NCI-H446 treated with DMSO at 0.1 percent for 48 hours (cell line): ENCODE results near the gene ST3GAL2.
"Not testable (repeated sequence)": the region's sequence is repeated elsewhere in the genome, so short reads cannot be mapped to it uniquely, and the experiment has no call there.

Experiments
- DNase-seq: peaks from one replicate; lab custom pipeline; 2025; lab: John Stamatoyannopoulos, UW

Gene ST3GAL2

DNA sequence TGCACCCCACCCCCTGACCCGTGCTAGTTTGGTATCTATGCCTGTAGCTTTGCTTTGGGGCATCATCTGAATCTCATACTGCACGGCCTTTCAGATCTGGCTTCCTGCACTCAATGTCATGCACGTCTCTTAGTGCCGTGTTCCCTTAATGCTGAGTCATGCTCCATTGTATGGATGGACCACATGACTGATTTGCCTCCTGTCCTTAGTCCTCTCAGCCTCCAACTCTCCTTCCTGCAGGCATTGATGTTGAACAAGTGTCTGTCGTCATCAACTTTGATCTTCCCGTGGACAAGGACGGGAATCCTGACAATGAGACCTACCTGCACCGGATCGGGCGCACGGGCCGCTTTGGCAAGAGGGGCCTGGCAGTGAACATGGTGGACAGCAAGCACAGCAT is 106.2 kb downstream of the ST3GAL2 start:
- not testable (repeated sequence) for DNase-seq

DNA sequence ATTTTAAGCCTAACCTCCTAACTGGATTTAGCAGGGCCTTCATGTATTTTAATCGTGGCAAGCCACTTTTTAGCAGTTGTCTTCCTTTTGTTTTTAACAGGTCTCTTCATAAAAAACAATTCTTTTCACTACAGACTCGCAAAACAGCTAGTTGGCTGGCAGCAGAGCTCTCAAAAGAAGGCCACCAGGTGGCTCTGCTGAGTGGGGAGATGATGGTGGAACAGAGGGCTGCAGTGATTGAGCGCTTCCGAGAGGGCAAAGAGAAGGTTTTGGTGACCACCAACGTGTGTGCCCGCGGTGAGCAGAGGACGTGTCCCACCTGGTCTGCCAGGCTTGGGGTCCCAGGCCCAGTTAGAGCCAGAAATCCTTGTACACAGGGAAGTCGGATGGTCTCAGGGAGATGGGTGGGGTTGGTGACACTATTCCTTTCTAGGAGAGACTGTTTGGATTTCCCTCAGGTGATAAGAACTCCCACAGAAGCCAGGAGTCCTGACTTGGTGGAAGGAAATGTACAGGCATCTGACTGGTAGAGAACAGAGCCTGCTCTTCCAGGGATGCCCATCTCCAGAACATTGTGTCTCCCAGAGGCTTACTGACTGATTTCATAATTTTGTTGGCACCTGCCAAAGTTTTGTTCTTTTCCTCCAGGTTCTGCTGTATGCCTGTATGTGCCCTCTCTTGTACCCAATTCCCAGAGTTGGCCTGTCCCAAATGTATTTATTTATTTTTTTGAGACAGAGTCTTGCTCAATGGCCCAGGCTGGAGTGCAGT is 107.1 kb downstream of the ST3GAL2 start:
- DNase-seq, result no peak

DNA sequence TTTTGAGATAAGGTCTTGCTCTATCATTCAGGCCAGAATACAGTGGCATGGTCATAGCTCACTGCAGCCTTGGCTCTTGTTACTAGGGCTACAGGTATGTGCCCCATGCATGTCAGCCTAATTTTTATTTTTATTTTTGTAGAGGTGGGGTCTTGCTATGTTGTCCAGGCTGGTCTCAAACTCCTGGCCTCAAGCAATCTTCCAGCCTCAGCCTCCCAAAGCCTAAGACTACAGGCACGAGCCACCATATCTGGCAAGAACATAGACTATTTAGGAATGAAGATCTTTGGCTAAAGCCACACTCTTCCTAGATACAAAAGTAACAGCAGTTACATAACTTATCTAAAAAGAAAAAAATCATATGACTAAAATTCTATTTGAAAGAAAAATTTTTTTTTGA is 107.8 kb downstream of the ST3GAL2 start:
- DNase-seq, result no peak
